GM18858 (cell line): Measurements from ENCODE around the gene PACRG.

Experiments used
- ATAC-seq: cut with Tn5 transposase; IDR thresholded peaks from one replicate; pipeline ENCODE4 v1.9.1; 2021; ENCODE audit not compliant: unreplicated experiment

Gene PACRG

GRCh38 chr6:163341224-163342061, 613.7 kb downstream of the PACRG start:
- ATAC-seq: no peak

DNA sequence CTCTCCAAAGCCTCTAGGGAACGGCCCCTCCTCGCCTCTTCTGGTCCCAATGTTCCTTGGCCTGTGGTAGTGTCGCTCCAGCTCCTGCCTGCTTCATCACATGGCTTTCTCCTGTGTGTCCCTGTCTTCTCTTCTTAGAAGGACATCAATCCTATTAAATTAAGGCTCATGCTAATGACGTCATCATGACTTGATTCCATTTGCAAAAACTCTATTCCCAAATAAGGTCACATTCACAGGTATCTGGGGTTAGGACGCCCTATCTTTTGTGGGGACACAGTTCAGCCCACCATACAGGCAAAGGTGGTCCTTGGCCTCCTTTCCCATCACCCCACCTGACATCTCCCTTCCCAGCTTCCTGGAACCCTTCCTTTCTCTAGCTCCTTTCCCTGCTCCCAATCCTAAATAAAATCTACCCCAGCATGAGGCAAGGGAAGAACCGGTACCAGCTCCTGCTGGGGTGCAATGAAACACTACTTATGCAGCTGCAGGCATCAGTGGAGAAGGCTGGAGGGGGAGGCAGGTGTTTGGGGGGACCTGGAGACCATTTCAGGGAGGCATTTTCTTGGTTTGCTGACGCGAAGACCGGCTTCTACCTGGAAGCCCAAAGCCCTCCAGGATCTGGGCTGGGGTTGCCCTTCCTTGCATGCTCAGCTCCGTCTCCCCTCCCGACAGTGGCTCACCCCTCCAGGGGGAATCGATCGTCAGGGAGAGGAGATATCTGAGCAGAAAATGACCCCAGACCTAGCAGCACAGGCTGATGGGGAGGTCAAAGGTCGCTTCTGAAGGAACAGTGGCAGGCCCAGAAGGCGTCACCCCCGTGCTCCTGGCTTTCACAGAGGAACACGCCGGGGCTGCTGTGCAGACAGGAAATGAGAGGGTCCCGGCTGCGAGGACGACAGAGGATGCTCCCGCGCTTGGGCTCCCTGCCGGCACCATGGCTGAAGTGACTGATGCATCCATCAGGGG, 615.1 kb downstream of the PACRG start:
- ATAC-seq: no peak

GRCh38 chr6:163343609-163344008, 615.8 kb downstream of the PACRG start:
- ATAC-seq: no peak

- ATAC-seq: no peak
Observed at GRCh38 chr6:163344411-163344810, 616.6 kb downstream of the PACRG start.

DNA sequence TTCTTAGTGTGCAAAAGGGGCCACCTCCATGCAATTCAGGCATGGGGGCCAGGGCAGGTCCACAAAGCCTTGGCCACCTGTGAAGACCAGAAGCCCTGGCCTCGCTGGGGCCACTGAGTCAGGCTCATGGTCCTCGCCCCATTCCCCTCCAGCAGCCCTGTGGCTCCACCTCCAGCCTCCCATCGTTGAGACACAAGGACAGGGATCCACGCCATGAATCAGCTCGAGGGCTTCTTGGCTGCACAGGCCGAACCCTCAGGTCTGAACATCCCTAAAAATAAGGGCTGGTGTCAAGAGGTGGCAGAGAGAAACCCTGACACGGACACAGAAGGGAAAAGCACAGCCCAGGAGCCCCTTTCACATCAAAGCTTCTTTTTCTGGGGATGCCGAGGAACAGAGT, 618.2 kb downstream of the PACRG start:
- ATAC-seq: no peak

- no peak for ATAC-seq
Observed at GRCh38 chr6:163346497-163346961, 618.8 kb downstream of the PACRG start.

DNA sequence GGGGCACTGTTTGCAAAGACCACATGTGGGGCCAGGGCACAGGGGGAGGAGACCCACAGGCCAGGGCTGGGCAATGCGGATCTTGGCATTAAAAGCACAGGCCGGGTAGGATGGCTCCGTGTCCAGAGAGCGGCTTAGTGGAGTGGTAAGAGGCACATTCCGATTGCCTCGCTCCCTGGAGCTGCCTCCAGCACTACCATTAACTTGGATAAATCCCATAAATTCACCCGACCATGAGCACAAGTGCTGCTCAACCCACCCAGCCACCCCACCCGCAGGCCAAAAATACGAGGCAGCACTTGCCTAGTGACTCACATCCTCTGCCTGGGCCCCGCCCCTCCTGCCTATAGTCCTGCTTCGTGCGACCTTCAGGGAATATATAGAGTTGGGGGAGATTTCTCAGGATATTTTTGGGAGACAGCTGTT, 619.3 kb downstream of the PACRG start:
- no peak for ATAC-seq

GRCh38 chr6:163348789-163349680, 621.3 kb downstream of the PACRG start:
- no peak for ATAC-seq

DNA sequence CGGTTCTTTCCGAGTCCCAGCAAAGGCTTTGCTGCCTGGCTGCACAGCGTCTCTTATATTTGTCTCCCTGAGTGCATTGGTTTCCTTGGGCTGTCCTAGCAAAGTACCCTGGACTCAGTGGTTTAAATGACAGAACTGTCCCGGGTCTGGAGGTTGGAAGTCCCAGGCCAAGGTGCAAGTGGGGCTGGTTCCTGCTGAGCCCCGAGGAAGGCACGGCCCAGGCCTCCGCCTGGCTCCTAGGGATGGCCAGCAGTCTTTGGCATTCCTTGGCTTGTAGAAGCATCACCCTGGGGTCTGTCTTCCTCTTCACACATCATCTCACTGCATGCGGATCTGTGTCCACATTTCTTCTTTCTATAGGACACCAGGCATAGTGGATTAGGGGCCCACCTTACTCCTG, 621.9 kb downstream of the PACRG start:
- no peak for ATAC-seq

DNA sequence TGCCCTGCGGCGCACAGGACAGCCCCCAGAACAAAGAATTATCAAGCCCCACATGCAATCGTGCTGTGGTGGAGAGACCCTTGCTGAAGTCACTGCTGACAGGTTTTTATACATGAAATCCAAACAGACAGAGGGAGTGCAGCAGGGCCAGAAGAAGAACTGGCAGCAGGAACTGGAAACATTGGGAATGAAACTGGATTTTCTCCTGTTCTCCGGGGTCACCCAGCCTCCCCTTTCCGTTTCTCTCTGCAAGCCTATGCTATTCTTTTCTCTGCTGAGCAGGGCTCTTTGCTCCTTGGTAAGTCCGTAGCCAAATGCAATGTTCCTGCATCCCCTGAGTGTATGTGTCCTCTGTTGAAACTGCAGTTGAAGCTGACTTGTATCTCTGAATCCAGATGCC, 623.2 kb downstream of the PACRG start:
- no peak for ATAC-seq

- no peak for ATAC-seq
Observed at GRCh38 chr6:163352011-163352685, 624.4 kb downstream of the PACRG start.

DNA sequence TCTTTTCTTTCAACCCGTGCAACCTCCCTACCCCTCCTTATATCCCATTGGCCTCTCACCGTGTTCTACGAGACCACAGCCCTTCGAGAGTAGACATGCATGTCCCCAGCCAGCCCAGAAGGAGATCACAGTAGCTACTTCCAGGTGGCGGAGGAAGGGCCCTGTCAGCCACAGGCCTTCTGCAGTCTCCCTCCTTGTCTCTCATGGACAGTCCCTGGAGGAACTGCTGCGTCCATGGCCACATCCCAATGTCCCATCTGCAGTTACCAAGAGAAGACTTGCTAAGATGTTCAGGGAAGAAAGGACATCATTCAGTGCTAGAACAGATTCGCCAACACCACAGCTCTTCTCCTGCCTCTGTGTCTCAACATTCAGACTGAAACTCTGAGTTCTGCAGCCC, 625.2 kb downstream of the PACRG start:
- ATAC-seq: no peak

GRCh38 chr6:163354085-163354484, 626.3 kb downstream of the PACRG start:
- no peak for ATAC-seq

GRCh38 chr6:163354761-163355425, 627.1 kb downstream of the PACRG start:
- ATAC-seq: peak; percentile 81

DNA sequence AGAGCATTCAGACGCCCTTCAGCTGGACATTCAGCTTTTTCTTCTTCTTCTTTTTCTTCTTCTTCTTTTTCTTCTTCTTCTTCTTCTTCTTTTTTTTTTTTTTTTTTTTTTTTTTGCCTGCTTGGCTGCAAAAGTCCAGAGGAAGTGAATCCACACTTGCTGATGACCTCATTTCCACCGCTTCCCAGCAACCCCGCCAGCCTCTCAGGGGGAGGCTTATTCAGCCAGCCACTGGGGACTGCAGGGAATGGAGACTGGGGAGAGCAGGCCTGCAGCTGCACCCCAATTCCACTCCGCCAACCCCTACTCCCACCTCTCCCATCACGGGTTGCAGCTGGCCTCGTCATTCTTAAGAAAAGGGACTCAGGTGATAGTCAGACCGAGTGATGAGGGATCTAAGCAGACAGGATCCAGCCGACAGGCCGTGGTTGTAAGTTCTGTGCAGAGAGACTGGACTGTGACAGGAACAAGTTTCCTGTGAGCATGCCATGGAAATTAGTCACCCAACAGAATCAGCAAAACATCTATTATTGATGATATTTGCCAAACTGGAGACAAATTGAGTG, 627.7 kb downstream of the PACRG start:
- ATAC-seq: peak; percentile 37

DNA sequence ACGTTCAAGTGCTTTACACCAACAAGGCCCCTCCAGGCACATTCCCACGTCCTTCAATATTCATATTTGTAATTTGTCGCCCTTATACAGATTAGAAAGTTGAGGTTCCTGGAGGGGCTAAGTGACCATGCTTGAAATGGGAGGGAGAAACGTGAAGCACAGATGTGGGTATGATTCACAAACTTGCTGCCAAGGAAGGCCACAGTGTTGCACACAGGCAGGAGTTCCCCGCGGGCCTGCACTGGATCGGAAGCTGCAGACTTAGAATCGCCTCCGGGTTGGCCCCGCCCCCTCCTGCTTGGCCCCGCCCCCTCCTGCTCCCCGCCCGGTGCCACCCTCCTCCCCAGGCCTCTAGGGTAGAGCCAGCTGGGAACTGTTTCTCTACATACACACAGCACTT, 628.5 kb downstream of the PACRG start:
- no peak for ATAC-seq

DNA sequence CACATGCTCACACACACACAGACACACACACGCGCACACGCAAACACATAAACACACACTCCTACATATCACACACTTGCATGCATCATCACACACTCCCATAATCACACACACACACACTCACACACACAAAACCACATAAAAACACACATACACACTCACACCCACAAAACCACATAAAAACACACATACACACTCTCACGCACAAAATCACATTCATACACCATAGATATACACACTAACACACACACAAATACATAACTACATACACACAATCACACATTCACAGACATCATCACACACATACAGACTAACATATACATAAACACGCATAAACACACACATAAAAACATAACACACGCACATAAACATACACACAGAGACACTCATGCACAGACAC, 629.0 kb downstream of the PACRG start:
- no peak for ATAC-seq

DNA sequence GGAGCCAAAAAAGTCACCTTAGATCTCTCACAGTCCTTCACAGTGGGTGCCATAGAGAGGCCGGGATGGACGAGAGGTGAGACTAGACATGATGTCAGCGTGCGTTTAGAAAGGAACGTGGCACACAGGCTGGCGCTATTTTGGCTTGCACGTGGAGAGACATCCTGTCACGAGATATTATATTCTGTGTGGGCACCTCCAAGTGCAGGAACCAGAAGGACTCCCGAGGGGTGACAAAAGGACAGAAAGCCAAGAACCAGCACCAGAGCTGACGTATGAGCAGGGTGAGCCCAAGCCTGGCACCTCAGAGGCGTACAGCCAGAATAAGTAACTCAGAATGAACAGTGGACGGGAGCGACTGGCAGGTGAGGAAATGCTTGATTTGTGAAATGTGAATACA, 636.9 kb downstream of the PACRG start:
- no peak for ATAC-seq
